ENCODE data around the gene COL1A2.

DNA sequence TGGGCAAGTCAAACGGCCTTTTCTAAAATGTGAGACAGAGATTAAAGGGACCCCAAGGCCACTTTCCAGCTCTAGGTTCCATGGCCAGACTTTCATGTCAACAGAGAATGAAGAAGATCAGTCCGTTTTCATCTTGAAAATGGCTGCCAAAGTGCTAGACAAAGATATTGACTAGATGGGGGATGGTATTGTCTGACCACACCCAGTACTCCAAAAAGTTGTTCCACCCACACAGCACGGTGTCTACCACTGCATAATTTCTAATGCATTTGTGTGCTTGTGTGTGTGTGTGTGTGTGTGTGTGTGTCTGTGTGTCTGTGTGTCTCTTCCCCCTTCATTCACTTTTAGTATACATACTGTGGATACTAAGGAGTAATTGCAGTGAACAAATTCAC lies 1.3 kb downstream of the COL1A2 start:
- TF ChIP-seq CTCF (IDR thresholded peaks at IDR 0.05) (no peak), POLR2A (IDR thresholded peaks at IDR 0.05) (no peak)
